ENCODE measurements around the gene RANBP9.

DNA sequence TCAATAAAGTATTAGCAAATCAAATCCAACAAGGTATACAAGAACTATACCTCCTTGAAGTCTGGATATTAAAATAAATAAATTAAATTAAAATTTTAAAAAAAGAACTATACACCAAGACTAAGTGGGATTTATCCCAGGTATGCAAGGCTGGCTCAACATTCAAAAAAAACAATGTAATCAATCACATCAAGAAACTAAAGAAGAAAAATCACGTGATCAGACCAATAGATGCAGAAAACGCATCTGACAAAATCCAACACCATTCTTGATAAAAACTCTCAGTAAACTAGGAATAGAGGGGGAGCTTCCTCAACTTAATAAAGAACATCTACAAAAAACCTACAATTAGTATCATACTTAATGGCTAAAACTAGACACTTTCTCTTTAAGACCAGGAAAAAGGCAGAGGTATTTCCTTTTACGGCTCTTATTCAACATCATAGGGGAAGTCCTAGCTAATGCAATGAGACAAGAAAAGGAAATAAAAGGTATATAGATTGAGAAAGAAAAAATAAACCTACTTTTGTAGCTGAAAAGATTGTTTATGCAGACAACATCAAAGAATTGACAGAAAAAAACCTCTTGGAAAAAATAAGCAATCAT lies 35.0 kb downstream of the RANBP9 start:
- no peak for TF ChIP-seq CTCF (IDR thresholded peaks at IDR 0.05; ENCODE audit: insufficient read depth, low read depth, low read length)
- no peak for TF ChIP-seq EZH2 (IDR thresholded peaks at IDR 0.05; ENCODE audit: insufficient read depth, low read length)
